Neural cell (in vitro differentiated cells): Measurements from ENCODE around the gene ZDHHC5. TPM values are rescaled to one million over a fixed set of nuclear protein-coding genes. Genes with fewer than 3 reads are reported as not detected.

Experiments used
- H2AFZ ChIP-seq: fragments of 200-600, 300-800 bp; sonication (generic), shearing (Covaris generic); 2 replicates; pipeline ENCODE4 v1.6.0; 2014; ENCODE audit warnings: low read depth, mild to moderate bottlenecking, antibody characterized with exemption, low read length, moderate library complexity
- H3F3A ChIP-seq: fragments of 200-600 bp; shearing (Covaris generic); 2 replicates; pipeline ENCODE4 v1.6.1; 2016; ENCODE audit warnings: mild to moderate bottlenecking, moderate library complexity, mixed read lengths, antibody characterized with exemption, low read length; ENCODE audit not compliant: insufficient read depth, poor library complexity, severe bottlenecking
- H3K27ac ChIP-seq: fragments of 200-600, 300-800 bp; sonication (generic), shearing (Covaris generic); 2 replicates; pipeline ENCODE4 v1.5.1; 2014; ENCODE audit warnings: mild to moderate bottlenecking, low read length, moderate library complexity
- H3K27me3 ChIP-seq: fragments of 300-800, 200-600 bp; sonication (generic), shearing (Covaris generic); 2 replicates; pipeline ENCODE4 v1.6.0; 2014; ENCODE audit warnings: mild to moderate bottlenecking, low read depth, low read length, moderate library complexity; ENCODE audit not compliant: insufficient read depth
- H3K36me3 ChIP-seq: fragments of 300-800, 200-600 bp; sonication (generic), shearing (Covaris generic); 2 replicates; pipeline ENCODE4 v1.5.1; 2014; ENCODE audit warnings: mild to moderate bottlenecking, antibody characterized with exemption, low read length, moderate library complexity; ENCODE audit not compliant: insufficient read depth
- H3K4me2 ChIP-seq: fragments of 300-800, 200-600 bp; sonication (generic), shearing (Covaris generic); 2 replicates; pipeline ENCODE4 v1.6.0; 2014; ENCODE audit warnings: mild to moderate bottlenecking, low read length
- H3K4me3 ChIP-seq: fragments of 300-800, 200-600 bp; sonication (generic), shearing (Covaris generic); 2 replicates; pipeline ENCODE4 v1.5.1; 2014; ENCODE audit warnings: mild to moderate bottlenecking, low read length, moderate library complexity
- H3K79me2 ChIP-seq: fragments of 200-600 bp; shearing (Covaris generic); replicated peaks from 2 replicates; pipeline ENCODE4 v1.6.0; 2014; ENCODE audit warnings: mild to moderate bottlenecking, low read length, moderate library complexity; ENCODE audit not compliant: insufficient read depth
- H3K9ac ChIP-seq: fragments of 300-800, 200-600 bp; sonication (generic), shearing (Covaris generic); 2 replicates; pipeline ENCODE4 v1.6.1; 2016; ENCODE audit warnings: mild to moderate bottlenecking, low read length, mixed read lengths
- H3K9me2 ChIP-seq: fragments of 200-600 bp; shearing (Covaris generic); 2 replicates; pipeline ENCODE4 v1.6.1; 2016; ENCODE audit warnings: mild to moderate bottlenecking, low read length, mixed read lengths; ENCODE audit not compliant: insufficient read depth
- H3K9me3 ChIP-seq: fragments of 200-600, 300-800 bp; sonication (generic), shearing (Covaris generic); 2 replicates; pipeline ENCODE4 v1.6.1; 2016; ENCODE audit warnings: mild to moderate bottlenecking, mixed run types, low read length, moderate library complexity, mixed read lengths
- H4K20me1 ChIP-seq: fragments of 200-600 bp; shearing (Covaris generic); 2 replicates; pipeline ENCODE4 v1.6.1; 2016; ENCODE audit warnings: mild to moderate bottlenecking, mixed run types; ENCODE audit not compliant: insufficient read depth
- CTCF ChIP-seq: fragments of 450-650 bp; IDR thresholded peaks from 2 replicates; pipeline ENCODE4 v1.5.1; 2014; ENCODE audit warnings: antibody characterized with exemption, mild to moderate bottlenecking, moderate library complexity; ENCODE audit not compliant: poor library complexity, severe bottlenecking
- EP300 ChIP-seq: fragments of 450-650 bp; conservative IDR thresholded peaks from 2 replicates; pipeline ENCODE4 v1.6.1; 2014; ENCODE audit warnings: antibody characterized with exemption, mild to moderate bottlenecking, moderate library complexity; ENCODE audit not compliant: poor library complexity, severe bottlenecking
- EZH2 ChIP-seq: fragments of 200-600, 300-800 bp; shearing (Covaris generic), sonication (generic); IDR thresholded peaks from 2 replicates; pipeline ENCODE4 v1.6.1; 2014; ENCODE audit warnings: antibody characterized with exemption, low read length, borderline replicate concordance, mild to moderate bottlenecking; ENCODE audit not compliant: insufficient read depth, poor library complexity, severe bottlenecking
- MXI1 ChIP-seq: fragments of 450-650 bp; conservative IDR thresholded peaks from 2 replicates; pipeline ENCODE4 v1.6.1; 2014; ENCODE audit warnings: antibody characterized with exemption, mild to moderate bottlenecking; ENCODE audit not compliant: poor library complexity, severe bottlenecking
- POLR2AphosphoS5 ChIP-seq: IDR thresholded peaks from 2 replicates; pipeline ENCODE4 v1.6.1; 2012
- RAD21 ChIP-seq: fragments of 450-650 bp; conservative IDR thresholded peaks from 2 replicates; pipeline ENCODE4 v1.6.1; 2014; ENCODE audit warnings: antibody characterized with exemption, mild to moderate bottlenecking, moderate library complexity
- REST ChIP-seq: IDR thresholded peaks from 2 replicates; pipeline ENCODE4 v1.6.1; 2012; ENCODE audit warnings: borderline replicate concordance
- SMC3 ChIP-seq: fragments of 450-650 bp; conservative IDR thresholded peaks from 2 replicates; pipeline ENCODE4 v1.6.1; 2014; ENCODE audit warnings: antibody characterized with exemption, mild to moderate bottlenecking, moderate library complexity; ENCODE audit not compliant: poor library complexity
- TAF1 ChIP-seq: IDR thresholded peaks from 2 replicates; pipeline ENCODE4 v1.6.1; 2012; ENCODE audit warnings: low read depth
- polyA plus RNA-seq: library from polyadenylated mRNA; depleted of rRNA; stranded (reverse); fragments of >200 nt; gene quantifications from 2 replicates; pipeline ENCODE4 v1.2.3, GENCODE V29; 2014

Gene ZDHHC5
- polyA plus RNA-seq, 1 donor from 2014 or later, result 15.8 TPM

GRCh38 chr11:57662893-57663292 lies 5.0 kb upstream of the ZDHHC5 start:
- TF ChIP-seq TAF1 (no peak), POLR2AphosphoS5 (no peak), REST (no peak), SMC3 (no peak), EZH2 (no peak), MXI1 (no peak), RAD21 (no peak), CTCF (no peak), EP300 (no peak)
- H3K79me2 ChIP-seq, result peaks cover 10% of the 10 kb centered on the region

GRCh38 chr11:57663975-57664374 lies 3.9 kb upstream of the ZDHHC5 start:
- peaks cover 10% of the 10 kb centered on the region for H3K79me2 ChIP-seq
- no peak overlapping the region for H2AFZ ChIP-seq
- H3K36me3 ChIP-seq, result no peaks in the 10 kb centered on the region
- H3K27ac ChIP-seq, result no peak overlapping the region
- no peaks in the 10 kb centered on the region for H3F3A ChIP-seq
- H3K9me3 ChIP-seq, result no peaks in the 10 kb centered on the region
- no peak for TF ChIP-seq POLR2AphosphoS5
- no peak overlapping the region for H3K4me3 ChIP-seq
- H3K4me2 ChIP-seq, result no peak overlapping the region
- H4K20me1 ChIP-seq, result no peaks in the 10 kb centered on the region
- H3K9ac ChIP-seq, result no peak overlapping the region
- no peaks in the 10 kb centered on the region for H3K9me2 ChIP-seq
- H3K27me3 ChIP-seq, result no peaks in the 10 kb centered on the region

More at GRCh38 chr11:57662893-57663292, 5.0 kb upstream of the ZDHHC5 start:
- no peak overlapping the region for H3K27ac ChIP-seq
- no peak overlapping the region for H3K9ac ChIP-seq
- no peak overlapping the region for H3K4me2 ChIP-seq
- no peak overlapping the region for H2AFZ ChIP-seq
- no peaks in the 10 kb centered on the region for H3K36me3 ChIP-seq
- H3K9me2 ChIP-seq, result no peaks in the 10 kb centered on the region
- no peaks in the 10 kb centered on the region for H3K9me3 ChIP-seq
- no peaks in the 10 kb centered on the region for H3K27me3 ChIP-seq
- H3F3A ChIP-seq, result no peaks in the 10 kb centered on the region
- no peak overlapping the region for H3K4me3 ChIP-seq
- H4K20me1 ChIP-seq, result no peaks in the 10 kb centered on the region
